HEK293 (cell line): ENCODE measurements around the gene CALHM3.

Experiments used
- CTCF ChIA-PET: fragments of 350-600 bp; formaldehyde crosslinking; extraction: SDS; loops from one replicate; lab custom pipeline; 2021; ENCODE audit warnings: antibody characterized with exemption; lab: Yijun Ruan, JAX
- POLR2A ChIA-PET: fragments of 300-600 bp; formaldehyde crosslinking; extraction: SDS; loops from one replicate; lab custom pipeline; 2020; ENCODE audit warnings: antibody characterized with exemption, inconsistent platforms; lab: Yijun Ruan, JAX
- H3K27ac ChIP-seq: fragments of 200-500 bp; sonication (Bioruptor generic); 2 replicates; pipeline ENCODE4 v1.5.1; 2014; ENCODE audit warnings: low read depth, low read length, control low read depth, inconsistent platforms; ENCODE audit errors: extremely low read depth
- H3K36me3 ChIP-seq, 2 experiments: fragments of 200-500 bp in 1 of 2; sonication (Bioruptor generic) in 1 of 2; 1 replicate in 1 of 2; 2 replicates in 1 of 2; pipeline ENCODE4 v1.5.1; 2014 to 2017; ENCODE audit warnings: inconsistent platforms in 2 of 2, low read length in 2 of 2; ENCODE audit not compliant: control insufficient read depth in 2 of 2, insufficient read depth in 1 of 2
- H3K4me1 ChIP-seq: fragments of 200-500 bp; sonication (Bioruptor generic); 2 replicates; pipeline ENCODE4 v1.5.1; 2014; ENCODE audit warnings: mild to moderate bottlenecking, low read length, inconsistent platforms; ENCODE audit not compliant: control insufficient read depth, insufficient read depth
- H3K4me3 ChIP-seq: 2 replicates; pipeline ENCODE4 v1.5.1; 2011; ENCODE audit warnings: low read depth, mild to moderate bottlenecking, control low read depth, low read length, moderate library complexity
- H3K9me3 ChIP-seq: fragments of 200-500 bp; sonication (Bioruptor generic); 2 replicates; pipeline ENCODE4 v1.5.1; 2014; ENCODE audit warnings: low read depth, low read length, inconsistent platforms; ENCODE audit not compliant: control insufficient read depth, insufficient read depth
- FEZF1 ChIP-seq: fragments of 450-650 bp; formaldehyde crosslinking; IDR thresholded peaks from 2 replicates; pipeline ENCODE4 v1.5.1; 2016; ENCODE audit warnings: missing biosample characterization, missing genetic modification characterization
- GLIS1 ChIP-seq: fragments of 450-650 bp; formaldehyde crosslinking; IDR thresholded peaks from 2 replicates; pipeline ENCODE4 v1.5.1; 2016; ENCODE audit warnings: missing biosample characterization, missing genetic modification characterization
- GLIS2 ChIP-seq: fragments of 450-650 bp; formaldehyde crosslinking; IDR thresholded peaks from 2 replicates; pipeline ENCODE4 v1.5.1; 2016; ENCODE audit warnings: missing biosample characterization, missing genetic modification characterization
- MEIS1 ChIP-seq: sonication (generic); formaldehyde crosslinking; IDR thresholded peaks from 2 replicates; pipeline ENCODE4 v1.8.1; 2022; ENCODE audit warnings: missing genetic modification reagents, mild to moderate bottlenecking, borderline replicate concordance
- MYNN ChIP-seq: fragments of 450-650 bp; formaldehyde crosslinking; IDR thresholded peaks from 2 replicates; pipeline ENCODE4 v1.5.1; 2016; ENCODE audit warnings: missing biosample characterization, missing genetic modification characterization, borderline replicate concordance
- OVOL3 ChIP-seq: fragments of 450-650 bp; formaldehyde crosslinking; IDR thresholded peaks from 2 replicates; pipeline ENCODE4 v1.5.1; 2016; ENCODE audit warnings: missing biosample characterization, missing genetic modification characterization
- SALL2 ChIP-seq: fragments of 450-650 bp; formaldehyde crosslinking; IDR thresholded peaks from 2 replicates; pipeline ENCODE4 v1.5.0; 2017; ENCODE audit warnings: missing biosample characterization, mild to moderate bottlenecking, missing genetic modification characterization, borderline replicate concordance
- YY1 ChIP-seq: fragments of 450-650 bp; formaldehyde crosslinking; IDR thresholded peaks from 2 replicates; pipeline ENCODE4 v1.5.1; 2018; ENCODE audit warnings: missing biosample characterization, missing genetic modification characterization
- ZNF114 ChIP-seq: fragments of 450-650 bp; formaldehyde crosslinking; IDR thresholded peaks from 2 replicates; pipeline ENCODE4 v1.5.0; 2017; ENCODE audit warnings: missing biosample characterization, missing genetic modification characterization
- ZNF132 ChIP-seq: fragments of 450-650 bp; formaldehyde crosslinking; IDR thresholded peaks from 2 replicates; pipeline ENCODE4 v1.5.1; 2017; ENCODE audit warnings: missing biosample characterization, missing genetic modification characterization, borderline replicate concordance
- ZNF16 ChIP-seq: fragments of 450-650 bp; formaldehyde crosslinking; IDR thresholded peaks from 2 replicates; pipeline ENCODE4 v1.5.1; 2016; ENCODE audit warnings: low read depth, missing biosample characterization, missing genetic modification characterization
- ZNF174 ChIP-seq: fragments of 450-650 bp; formaldehyde crosslinking; IDR thresholded peaks from 2 replicates; pipeline ENCODE4 v1.5.0; 2017; ENCODE audit warnings: missing biosample characterization, mild to moderate bottlenecking, missing genetic modification characterization
- ZNF175 ChIP-seq: fragments of 450-650 bp; formaldehyde crosslinking; IDR thresholded peaks from 2 replicates; pipeline ENCODE4 v1.5.1; 2016; ENCODE audit warnings: missing biosample characterization, missing genetic modification characterization
- ZNF214 ChIP-seq: fragments of 450-650 bp; formaldehyde crosslinking; IDR thresholded peaks from 2 replicates; pipeline ENCODE4 v1.5.1; 2017; ENCODE audit warnings: missing biosample characterization, mild to moderate bottlenecking, missing genetic modification characterization, borderline replicate concordance
- ZNF302 ChIP-seq: fragments of 450-650 bp; formaldehyde crosslinking; IDR thresholded peaks from 2 replicates; pipeline ENCODE4 v1.5.1; 2016; ENCODE audit warnings: missing biosample characterization, missing genetic modification characterization, low read depth
- ZNF341 ChIP-seq: fragments of 450-650 bp; formaldehyde crosslinking; IDR thresholded peaks from 2 replicates; pipeline ENCODE4; 2016; ENCODE audit warnings: low read depth, missing biosample characterization, missing genetic modification characterization
- ZNF350 ChIP-seq: fragments of 450-650 bp; formaldehyde crosslinking; IDR thresholded peaks from 2 replicates; pipeline ENCODE4 v1.5.0; 2017; ENCODE audit warnings: missing biosample characterization, mild to moderate bottlenecking, missing genetic modification characterization
- ZNF449 ChIP-seq: fragments of 450-650 bp; formaldehyde crosslinking; IDR thresholded peaks from 2 replicates; pipeline ENCODE4 v1.5.1; 2017; ENCODE audit warnings: missing biosample characterization, mild to moderate bottlenecking, missing genetic modification characterization, moderate library complexity
- ZNF548 ChIP-seq: fragments of 450-650 bp; formaldehyde crosslinking; IDR thresholded peaks from 2 replicates; pipeline ENCODE4 v1.5.1; 2016; ENCODE audit warnings: missing biosample characterization, missing genetic modification characterization
- ZNF600 ChIP-seq: fragments of 450-650 bp; formaldehyde crosslinking; IDR thresholded peaks from 2 replicates; pipeline ENCODE4 v1.5.1; 2016; ENCODE audit warnings: missing biosample characterization, missing genetic modification characterization
- ZNF624 ChIP-seq: fragments of 450-650 bp; formaldehyde crosslinking; IDR thresholded peaks from 2 replicates; pipeline ENCODE4 v1.5.1; 2017; ENCODE audit warnings: missing biosample characterization, missing genetic modification characterization
- ZNF76 ChIP-seq: fragments of 450-650 bp; formaldehyde crosslinking; IDR thresholded peaks from 2 replicates; pipeline ENCODE4; 2016; ENCODE audit warnings: low read depth, missing biosample characterization, missing genetic modification characterization, borderline replicate concordance

CALHM3 gene

GRCh38 chr10:103513380-103514060 lies 34.5 kb upstream of the CALHM3 start:
- POLR2A ChIA-PET = no interaction called here
- no peaks in the 10 kb centered on the region for H3K4me1 ChIP-seq
- H3K9me3 ChIP-seq = no peaks in the 10 kb centered on the region
- H3K4me3 ChIP-seq = no peak overlapping the region
- H3K36me3 ChIP-seq = no peaks in the 10 kb centered on the region
- CTCF ChIA-PET = interaction anchor here (1.4 kb wide), 1 partner anchor 8 kb away, joined by 4 read pairs; no protein-coding TSS in a partner anchor
- TF ChIP-seq ZNF132 (tag by site-specific recombination) (no peak), ZNF76 (tag by site-specific recombination) (no peak), ZNF302 (tag by site-specific recombination) (no peak), ZNF175 (tag by site-specific recombination) (no peak), ZNF114 (no peak), MYNN (no peak), ZNF214 (tag by site-specific recombination) (no peak), ZNF174 (no peak), ZNF624 (no peak), FEZF1 (tag by site-specific recombination) (no peak), SALL2 (no peak), ZNF341 (tag by site-specific recombination) (no peak), ZNF548 (tag by site-specific recombination) (no peak), YY1 (tag by site-specific recombination) (no peak)
- no peak overlapping the region for H3K27ac ChIP-seq

- CTCF ChIA-PET = no interaction called here
- POLR2A ChIA-PET = no interaction called here
- H3K4me3 ChIP-seq = no peak overlapping the region
- no peaks in the 10 kb centered on the region for H3K4me1 ChIP-seq
- TF ChIP-seq GLIS2 (tag by site-specific recombination) = 0 out of 2 replicates have a peak, but pooled peaks have one; percentile 19
- TF ChIP-seq GLIS1 = 0 out of 2 replicates have a peak, but pooled peaks have one; percentile 13
- TF ChIP-seq OVOL3 (tag by site-specific recombination) = no peak
- no peak for TF ChIP-seq ZNF350
- TF ChIP-seq ZNF16 (tag by site-specific recombination) = no peak
- TF ChIP-seq ZNF449 (tag by site-specific recombination) = 0 out of 2 replicates have a peak, but pooled peaks have one; percentile 39
- H3K36me3 ChIP-seq = no peaks in the 10 kb centered on the region
- H3K27ac ChIP-seq = no peak overlapping the region
- H3K9me3 ChIP-seq = no peaks in the 10 kb centered on the region
These were observed 33.7 kb upstream of the CALHM3 start for GRCh38 chr10:103512591-103513379.

- H3K27ac ChIP-seq = no peak overlapping the region
- no peaks in the 10 kb centered on the region for H3K4me1 ChIP-seq
- CTCF ChIA-PET = no interaction called here
- no peaks in the 10 kb centered on the region for H3K9me3 ChIP-seq
- TF ChIP-seq ZNF76 (tag by site-specific recombination) = no peak
- no peak for TF ChIP-seq MEIS1 (CRISPR knock-in tag)
- no peak for TF ChIP-seq ZNF600 (tag by site-specific recombination)
- POLR2A ChIA-PET = no interaction called here
- H3K36me3 ChIP-seq = no peaks in the 10 kb centered on the region
- no peak overlapping the region for H3K4me3 ChIP-seq
These were observed 33.1 kb upstream of the CALHM3 start for GRCh38 chr10:103512166-103512565.
